H9 (cell line): ENCODE measurements around the gene SMIM41. TPM values are rescaled to one million over a fixed set of nuclear protein-coding genes. Genes with fewer than 3 reads are reported as not detected.
A peak's percentile ranks its signal among the peaks of the same experiment; 100 is the strongest.

ENCODE experiments used
- DNase-seq: peaks from one replicate; pipeline ENCODE4 v3.0.0-alpha.2; 2017
- H2AFZ ChIP-seq: one replicate; pipeline ENCODE4 v1.6.1; 2013; ENCODE audit warnings: mild to moderate bottlenecking, low read length, control low read depth, moderate library complexity
- H2AK5ac ChIP-seq: 2 replicates; pipeline ENCODE4 v1.6.1; 2013; ENCODE audit warnings: low read length, control low read depth, mixed read lengths; ENCODE audit not compliant: insufficient read length
- H2BK120ac ChIP-seq: one replicate; pipeline ENCODE4 v1.6.1; 2013; ENCODE audit warnings: low read depth, mild to moderate bottlenecking, low read length, control low read depth, inconsistent platforms; ENCODE audit not compliant: poor library complexity, severe bottlenecking
- H2BK12ac ChIP-seq: 2 replicates; pipeline ENCODE4 v1.6.1; 2013; ENCODE audit warnings: low read length, control low read depth, mixed read lengths, low read depth; ENCODE audit not compliant: insufficient read length
- H2BK15ac ChIP-seq: 2 replicates; pipeline ENCODE4 v1.6.1; 2013; ENCODE audit warnings: low read depth, low read length, control low read depth
- H2BK20ac ChIP-seq: one replicate; pipeline ENCODE4 v1.6.1; 2013; ENCODE audit warnings: low read depth, mild to moderate bottlenecking, low read length, control low read depth, inconsistent platforms; ENCODE audit not compliant: poor library complexity, severe bottlenecking
- H2BK5ac ChIP-seq: 2 replicates; pipeline ENCODE4 v1.6.1; 2013; ENCODE audit warnings: low read length, control low read depth, mixed read lengths; ENCODE audit not compliant: insufficient read length
- H3K14ac ChIP-seq: 2 replicates; pipeline ENCODE4 v1.6.1; 2013; ENCODE audit warnings: low read length, control low read depth; ENCODE audit not compliant: insufficient read depth
- H3K18ac ChIP-seq: 2 replicates; pipeline ENCODE4 v1.6.1; 2013; ENCODE audit warnings: low read depth, mild to moderate bottlenecking, mixed read lengths, low read length, control low read depth; ENCODE audit not compliant: insufficient read length
- H3K23ac ChIP-seq: 2 replicates; pipeline ENCODE4 v1.6.1; 2013; ENCODE audit warnings: low read length, control low read depth, mixed read lengths, low read depth; ENCODE audit not compliant: insufficient read length
- H3K23me2 ChIP-seq: 2 replicates; pipeline ENCODE4 v1.6.1; 2013; ENCODE audit warnings: low read depth, mild to moderate bottlenecking, mixed read lengths, low read length, control low read depth; ENCODE audit not compliant: insufficient read length, poor library complexity, severe bottlenecking
- H3K27ac ChIP-seq: 2 replicates; pipeline ENCODE4 v1.5.1; 2013; ENCODE audit warnings: low read length, control low read depth, mixed read lengths, low read depth; ENCODE audit not compliant: insufficient read length
- H3K27me3 ChIP-seq: 2 replicates; pipeline ENCODE4 v1.6.1; 2013; ENCODE audit warnings: low read length, control low read depth, inconsistent platforms; ENCODE audit not compliant: insufficient read depth
- H3K4ac ChIP-seq: 2 replicates; pipeline ENCODE4 v1.6.1; 2013; ENCODE audit warnings: low read depth, mild to moderate bottlenecking, control low read depth, inconsistent platforms, low read length, moderate library complexity
- H3K4me1 ChIP-seq: 2 replicates; pipeline ENCODE4 v1.6.1; 2013; ENCODE audit warnings: low read length, control low read depth, inconsistent platforms; ENCODE audit not compliant: insufficient read depth
- H3K4me2 ChIP-seq: 2 replicates; pipeline ENCODE4 v1.6.1; 2013; ENCODE audit warnings: low read length, control low read depth, mixed read lengths; ENCODE audit not compliant: insufficient read length, insufficient read depth
- H3K56ac ChIP-seq: 2 replicates; pipeline ENCODE4 v1.6.1; 2013; ENCODE audit warnings: low read depth, mild to moderate bottlenecking, mixed read lengths, low read length, control low read depth; ENCODE audit not compliant: insufficient read length
- H3K79me1 ChIP-seq: 2 replicates; pipeline ENCODE4 v1.6.1; 2013; ENCODE audit warnings: low read depth, mild to moderate bottlenecking, moderate library complexity, low read length, control low read depth, inconsistent platforms; ENCODE audit not compliant: insufficient read depth, poor library complexity, severe bottlenecking
- H3K79me2 ChIP-seq: 2 replicates; pipeline ENCODE4 v1.6.1; 2013; ENCODE audit warnings: low read length, control low read depth, inconsistent platforms; ENCODE audit not compliant: insufficient read depth
- H3K9ac ChIP-seq: 2 replicates; pipeline ENCODE4 v1.6.1; 2013; ENCODE audit warnings: low read length, control low read depth, mixed read lengths; ENCODE audit not compliant: insufficient read length; ENCODE audit errors: extremely low read depth
- H3K9me3 ChIP-seq: one replicate; pipeline ENCODE4 v1.6.1; 2013; ENCODE audit warnings: low read depth, low read length, inconsistent platforms; ENCODE audit not compliant: control insufficient read depth
- H3T11ph ChIP-seq: one replicate; pipeline ENCODE4 v1.6.1; 2013; ENCODE audit warnings: mild to moderate bottlenecking, low read length, control low read depth, inconsistent platforms
- H4K20me1 ChIP-seq: one replicate; pipeline ENCODE4 v1.6.1; 2013; ENCODE audit not compliant: control insufficient read depth, insufficient read length, insufficient read depth
- H4K5ac ChIP-seq: 2 replicates; pipeline ENCODE4 v1.6.1; 2013; ENCODE audit warnings: low read depth, mild to moderate bottlenecking, mixed read lengths, low read length, control low read depth; ENCODE audit not compliant: insufficient read length
- H4K8ac ChIP-seq: replicated peaks from 2 replicates; pipeline ENCODE4 v1.6.1; 2013; ENCODE audit warnings: low read length, control low read depth, mixed read lengths, low read depth; ENCODE audit not compliant: insufficient read length
- H4K91ac ChIP-seq: 2 replicates; pipeline ENCODE4 v1.6.1; 2013; ENCODE audit warnings: low read depth, mild to moderate bottlenecking, moderate library complexity, mixed read lengths, low read length, control low read depth; ENCODE audit not compliant: insufficient read length
- H3K27ac Mint-ChIP-seq, 3 experiments: 2 replicates in 2 of 3; 3 replicates in 1 of 3; pipeline ENCODE4 v1.8.0; 2020 to 2021; ENCODE audit warnings: mixed read lengths in 3 of 3, mild to moderate bottlenecking in 1 of 3, moderate library complexity in 1 of 3
- H3K27me3 Mint-ChIP-seq: 2 replicates; pipeline ENCODE4 v1.8.0; 2021; ENCODE audit warnings: low read depth, mild to moderate bottlenecking, moderate library complexity, mixed read lengths
- H3K36me3 Mint-ChIP-seq, 3 experiments: 2 replicates in 2 of 3; 3 replicates in 1 of 3; pipeline ENCODE4 v1.8.0; 2020 to 2021; ENCODE audit warnings: low read depth in 3 of 3, mixed read lengths in 3 of 3; ENCODE audit not compliant: insufficient read depth in 1 of 3
- H3K4me1 Mint-ChIP-seq, 2 experiments: 2 replicates each; pipeline ENCODE4 v1.8.0; 2020; ENCODE audit warnings: mixed read lengths in 2 of 2
- H3K4me3 Mint-ChIP-seq, 2 experiments: 2 replicates in 1 of 2; 3 replicates in 1 of 2; pipeline ENCODE4 v1.8.0; 2020 to 2021; ENCODE audit warnings: mild to moderate bottlenecking in 2 of 2, mixed read lengths in 2 of 2, moderate library complexity in 1 of 2
- H3K9me3 Mint-ChIP-seq, 2 experiments: 2 replicates in 1 of 2; 3 replicates in 1 of 2; pipeline ENCODE4 v1.8.0; 2020; ENCODE audit warnings: mild to moderate bottlenecking in 2 of 2, mixed read lengths in 2 of 2, moderate library complexity in 1 of 2
- WGBS: extraction: QIAGEN DNeasy Blood & Tissue Kit; methylation state at CpG from one replicate; pipeline ENCODE4 v1.1.7; 2013; ENCODE audit warnings: missing lambda C conversion rate, low lambda C conversion rate, mixed read lengths; ENCODE audit not compliant: insufficient read length; ENCODE audit errors: extremely low coverage; 5-methylcytosine and 5-hydroxymethylcytosine counted together
- total RNA-seq: library from RNA; stranded (reverse); gene quantifications from 2 replicates; pipeline ENCODE4 v1.2.1, GENCODE V29; 2021
- TF ChIP-seq, protein P1 (sequence below): fragments of 200-600 bp; sonication (generic); conservative IDR thresholded peaks from 3 replicates; pipeline ENCODE4 v1.8.0; 2021; ENCODE audit warnings: antibody characterized with exemption, mild to moderate bottlenecking

The SMIM41 gene
- total RNA-seq, 1 experiment from 2014 or later, result not detected

DNA sequence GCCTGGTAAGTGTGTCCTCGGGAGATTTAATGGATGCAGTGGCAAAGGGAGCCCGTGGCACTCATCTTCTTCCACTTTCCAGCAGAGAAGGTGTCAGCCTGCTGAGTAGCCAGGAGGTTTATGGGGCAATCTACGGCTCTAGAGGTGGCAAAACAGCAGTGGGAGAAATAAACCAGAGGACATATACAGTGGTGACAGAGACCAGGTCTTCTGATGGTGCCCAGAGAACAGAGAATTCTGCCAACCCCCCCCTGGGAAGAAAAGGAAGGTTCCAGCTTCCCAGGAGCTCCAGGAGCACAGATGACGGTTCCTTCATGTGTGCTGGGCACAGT, 43.0 kb downstream of the SMIM41 start:
- H2BK15ac ChIP-seq, result no peak overlapping the region
- no peaks in the 10 kb centered on the region for H3K79me1 ChIP-seq
- Mint-ChIP-seq H3K9me3 (no peaks in the 10 kb centered on the region), H3K4me3 (peak overlapping the region in 1 of 2 experiments; percentile 50; a peak in 3 of 5 replicates), H3K27me3 (peaks cover 9% of the 10 kb centered on the region), H3K36me3 (no peaks in the 10 kb centered on the region; a peak in 1 of 7 replicates), H3K4me1 (peaks cover 75 to 91% of the 10 kb centered on the region in 2 experiments), H3K27ac (no peak overlapping the region)
- WGBS, result no CpG with 5 or more reads among the region's 4 CpGs
- no peak overlapping the region for H3K9ac ChIP-seq
- H3K27me3 ChIP-seq, result no peaks in the 10 kb centered on the region
- no peak overlapping the region for H3K23ac ChIP-seq
- H4K8ac ChIP-seq, result no peak overlapping the region
- H2BK120ac ChIP-seq, result no peak overlapping the region
- H4K20me1 ChIP-seq, result no peaks in the 10 kb centered on the region
- no peaks in the 10 kb centered on the region for H3K79me2 ChIP-seq
- H3K4me2 ChIP-seq, result peak overlapping the region; percentile 26
- no peak overlapping the region for H2AK5ac ChIP-seq
- no peak overlapping the region for H2AFZ ChIP-seq
- no peaks in the 10 kb centered on the region for H3K23me2 ChIP-seq
- no peak overlapping the region for H2BK12ac ChIP-seq
- H4K5ac ChIP-seq, result no peak overlapping the region
- H3K18ac ChIP-seq, result no peak overlapping the region
- H3K56ac ChIP-seq, result no peak overlapping the region
- H4K91ac ChIP-seq, result no peak overlapping the region
- no peak overlapping the region for H3T11ph ChIP-seq
- H3K14ac ChIP-seq, result no peak overlapping the region
- H3K4me1 ChIP-seq, result peaks cover 40% of the 10 kb centered on the region
- no peak overlapping the region for H3K4ac ChIP-seq
- no peaks in the 10 kb centered on the region for H3K9me3 ChIP-seq
- H3K27ac ChIP-seq, result no peak overlapping the region
- DNase-seq, result no peak
- TF ChIP-seq, protein P1, sequence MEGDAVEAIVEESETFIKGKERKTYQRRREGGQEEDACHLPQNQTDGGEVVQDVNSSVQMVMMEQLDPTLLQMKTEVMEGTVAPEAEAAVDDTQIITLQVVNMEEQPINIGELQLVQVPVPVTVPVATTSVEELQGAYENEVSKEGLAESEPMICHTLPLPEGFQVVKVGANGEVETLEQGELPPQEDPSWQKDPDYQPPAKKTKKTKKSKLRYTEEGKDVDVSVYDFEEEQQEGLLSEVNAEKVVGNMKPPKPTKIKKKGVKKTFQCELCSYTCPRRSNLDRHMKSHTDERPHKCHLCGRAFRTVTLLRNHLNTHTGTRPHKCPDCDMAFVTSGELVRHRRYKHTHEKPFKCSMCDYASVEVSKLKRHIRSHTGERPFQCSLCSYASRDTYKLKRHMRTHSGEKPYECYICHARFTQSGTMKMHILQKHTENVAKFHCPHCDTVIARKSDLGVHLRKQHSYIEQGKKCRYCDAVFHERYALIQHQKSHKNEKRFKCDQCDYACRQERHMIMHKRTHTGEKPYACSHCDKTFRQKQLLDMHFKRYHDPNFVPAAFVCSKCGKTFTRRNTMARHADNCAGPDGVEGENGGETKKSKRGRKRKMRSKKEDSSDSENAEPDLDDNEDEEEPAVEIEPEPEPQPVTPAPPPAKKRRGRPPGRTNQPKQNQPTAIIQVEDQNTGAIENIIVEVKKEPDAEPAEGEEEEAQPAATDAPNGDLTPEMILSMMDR, result no peak
- H2BK20ac ChIP-seq, result no peak overlapping the region
- H2BK5ac ChIP-seq, result no peak overlapping the region
